ENCODE results near the gene GLRA1. TPM values are rescaled to one million over a fixed set of nuclear protein-coding genes. Genes with fewer than 3 reads are reported as not detected.

Gene GLRA1
- total RNA-seq, 1 donor from 2014 or later: not detected

DNA sequence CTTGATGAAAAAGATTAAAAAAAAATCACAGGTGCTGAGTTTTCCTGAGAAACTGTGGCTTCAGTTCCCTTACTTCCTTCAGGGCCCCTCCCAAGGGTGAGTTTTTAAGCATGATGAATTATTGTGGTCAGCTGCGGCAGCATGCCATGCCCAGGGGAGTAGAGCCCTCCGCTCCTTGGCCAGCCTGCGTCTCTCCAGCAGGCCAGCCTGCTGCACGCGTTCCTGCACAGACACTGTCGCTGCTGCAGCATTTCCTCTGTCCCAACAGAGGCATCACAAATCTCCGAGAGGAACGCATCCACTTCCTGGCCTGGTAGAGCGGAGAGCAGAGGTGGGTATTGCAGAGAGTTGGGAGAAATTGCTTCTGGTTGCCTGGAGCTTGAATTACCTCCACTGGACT, 26.1 kb upstream of the GLRA1 start:
- intact Hi-C loops (cut with DNase I): no loop called here
- no peak for DNase-seq (ENCODE audit: low spot score in 2 of 2)
- H3K27me3 ChIP-seq: no peaks in the 10 kb centered on the region
- TF ChIP-seq, protein P1, sequence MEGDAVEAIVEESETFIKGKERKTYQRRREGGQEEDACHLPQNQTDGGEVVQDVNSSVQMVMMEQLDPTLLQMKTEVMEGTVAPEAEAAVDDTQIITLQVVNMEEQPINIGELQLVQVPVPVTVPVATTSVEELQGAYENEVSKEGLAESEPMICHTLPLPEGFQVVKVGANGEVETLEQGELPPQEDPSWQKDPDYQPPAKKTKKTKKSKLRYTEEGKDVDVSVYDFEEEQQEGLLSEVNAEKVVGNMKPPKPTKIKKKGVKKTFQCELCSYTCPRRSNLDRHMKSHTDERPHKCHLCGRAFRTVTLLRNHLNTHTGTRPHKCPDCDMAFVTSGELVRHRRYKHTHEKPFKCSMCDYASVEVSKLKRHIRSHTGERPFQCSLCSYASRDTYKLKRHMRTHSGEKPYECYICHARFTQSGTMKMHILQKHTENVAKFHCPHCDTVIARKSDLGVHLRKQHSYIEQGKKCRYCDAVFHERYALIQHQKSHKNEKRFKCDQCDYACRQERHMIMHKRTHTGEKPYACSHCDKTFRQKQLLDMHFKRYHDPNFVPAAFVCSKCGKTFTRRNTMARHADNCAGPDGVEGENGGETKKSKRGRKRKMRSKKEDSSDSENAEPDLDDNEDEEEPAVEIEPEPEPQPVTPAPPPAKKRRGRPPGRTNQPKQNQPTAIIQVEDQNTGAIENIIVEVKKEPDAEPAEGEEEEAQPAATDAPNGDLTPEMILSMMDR (IDR thresholded peaks at IDR 0.05): no peak
- H3K36me3 ChIP-seq: no peaks in the 10 kb centered on the region
- H3K4me1 ChIP-seq: no peaks in the 10 kb centered on the region
- no peak overlapping the region for H3K4me3 ChIP-seq
- no peak overlapping the region for H3K27ac ChIP-seq
- H3K9me3 ChIP-seq: no peaks in the 10 kb centered on the region

DNA sequence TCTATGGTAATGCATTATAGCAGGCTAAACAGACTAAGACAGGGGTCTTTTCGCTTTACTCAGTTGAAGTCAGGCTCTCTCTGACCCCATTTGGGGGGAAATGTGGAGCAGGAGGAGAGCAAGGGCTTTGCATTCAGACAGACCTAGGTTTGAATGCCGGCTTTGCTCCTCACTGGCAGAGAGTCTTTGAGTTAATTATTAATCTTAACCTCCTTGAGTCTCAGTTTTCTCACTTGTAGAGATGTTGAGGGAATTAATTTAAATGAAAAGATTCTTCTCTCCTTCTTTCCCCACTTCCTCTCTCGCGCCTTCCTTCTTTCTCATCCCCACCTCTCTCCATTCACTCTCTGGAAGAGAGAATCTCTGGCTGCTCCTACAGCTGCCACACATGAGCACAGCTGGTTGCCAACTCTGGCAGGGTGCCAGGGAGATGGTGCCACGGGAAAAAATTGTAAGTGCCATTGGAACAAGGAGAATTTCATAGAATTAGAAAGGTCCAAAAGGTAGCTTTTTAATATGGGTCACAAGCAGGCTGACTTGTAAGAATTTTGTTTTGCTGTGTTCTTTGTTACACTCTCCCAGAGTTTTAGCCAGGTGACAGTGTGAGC, 25.2 kb upstream of the GLRA1 start:
- Histone ChIP-seq H3K4me3 (no peak overlapping the region), H3K27ac (no peak overlapping the region), H3K36me3 (no peaks in the 10 kb centered on the region), H3K4me1 (no peaks in the 10 kb centered on the region), H3K9me3 (no peaks in the 10 kb centered on the region), H3K27me3 (no peaks in the 10 kb centered on the region)
- intact Hi-C loops (cut with DNase I): no loop called here
- no peak for DNase-seq (ENCODE audit: low spot score in 2 of 2)
- TF ChIP-seq, protein P1 (IDR thresholded peaks at IDR 0.05): no peak

DNA sequence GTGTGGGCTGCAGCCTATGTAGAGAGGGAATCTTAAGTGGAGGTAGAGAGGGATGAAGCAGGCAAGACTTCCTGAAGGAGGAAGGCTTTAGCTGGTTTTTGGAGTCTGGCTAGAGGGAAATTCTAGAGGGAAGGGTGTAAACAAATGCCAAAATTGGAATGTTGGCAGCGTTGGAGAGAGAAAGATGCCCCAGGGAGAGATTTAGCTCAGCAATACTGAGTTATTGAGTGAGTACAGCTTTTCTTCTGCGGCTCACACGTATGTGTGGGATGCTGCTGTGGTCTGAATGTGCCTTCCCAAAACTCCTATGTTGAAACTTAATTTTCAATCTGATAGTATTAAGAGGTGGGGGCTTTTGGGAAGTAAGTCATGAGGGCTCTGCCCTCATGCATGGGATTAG, 24.5 kb upstream of the GLRA1 start:
- H3K27me3 ChIP-seq: no peaks in the 10 kb centered on the region
- no peak overlapping the region for H3K27ac ChIP-seq
- TF ChIP-seq, protein P1 (IDR thresholded peaks at IDR 0.05): no peak
- DNase-seq (ENCODE audit: low spot score in 2 of 2): no peak
- intact Hi-C loops (cut with DNase I): no loop called here
- no peaks in the 10 kb centered on the region for H3K9me3 ChIP-seq
- H3K4me3 ChIP-seq: no peak overlapping the region
- H3K36me3 ChIP-seq: no peaks in the 10 kb centered on the region
- H3K4me1 ChIP-seq: no peaks in the 10 kb centered on the region

DNA sequence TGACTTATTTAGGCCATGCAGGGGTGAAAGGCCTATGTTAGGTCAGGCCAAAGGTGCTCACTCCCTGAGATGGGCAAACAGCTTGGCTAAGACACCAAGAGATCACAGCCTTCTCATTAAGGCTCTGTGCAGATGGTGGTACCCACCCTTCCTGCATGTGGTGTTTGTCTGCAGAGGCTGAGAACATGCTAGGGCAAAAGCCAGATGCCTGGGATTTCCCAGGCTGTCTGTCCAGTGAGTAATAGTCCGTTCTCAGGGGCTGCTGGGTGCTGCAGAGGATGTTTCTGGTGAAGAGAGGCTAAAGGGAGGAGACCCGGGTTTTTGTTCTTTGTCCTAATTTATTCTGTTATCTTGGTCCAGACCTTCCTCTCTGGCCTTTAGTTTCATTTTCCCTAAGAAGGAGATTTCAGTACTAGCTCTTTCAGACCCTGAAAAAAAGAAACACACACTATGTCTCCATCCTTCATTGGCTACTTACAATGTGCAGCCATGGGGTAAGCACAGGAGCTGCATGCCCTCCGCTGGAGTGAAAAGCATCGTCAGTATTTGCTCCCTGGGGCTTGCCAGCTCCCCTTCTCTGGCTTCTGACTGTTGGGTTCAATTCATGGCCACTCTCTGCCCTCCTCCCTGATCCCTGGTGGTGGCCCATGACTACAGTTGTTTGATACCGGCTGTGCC, 23.4 kb upstream of the GLRA1 start:
- Histone ChIP-seq H3K27me3 (no peaks in the 10 kb centered on the region), H3K4me3 (no peak overlapping the region), H3K4me1 (no peaks in the 10 kb centered on the region), H3K9me3 (no peaks in the 10 kb centered on the region), H3K27ac (no peak overlapping the region), H3K36me3 (no peaks in the 10 kb centered on the region)
- TF ChIP-seq, protein P1 (IDR thresholded peaks at IDR 0.05): no peak
- intact Hi-C loops (cut with DNase I): no loop called here
- DNase-seq (ENCODE audit: low spot score in 2 of 2): no peak

DNA sequence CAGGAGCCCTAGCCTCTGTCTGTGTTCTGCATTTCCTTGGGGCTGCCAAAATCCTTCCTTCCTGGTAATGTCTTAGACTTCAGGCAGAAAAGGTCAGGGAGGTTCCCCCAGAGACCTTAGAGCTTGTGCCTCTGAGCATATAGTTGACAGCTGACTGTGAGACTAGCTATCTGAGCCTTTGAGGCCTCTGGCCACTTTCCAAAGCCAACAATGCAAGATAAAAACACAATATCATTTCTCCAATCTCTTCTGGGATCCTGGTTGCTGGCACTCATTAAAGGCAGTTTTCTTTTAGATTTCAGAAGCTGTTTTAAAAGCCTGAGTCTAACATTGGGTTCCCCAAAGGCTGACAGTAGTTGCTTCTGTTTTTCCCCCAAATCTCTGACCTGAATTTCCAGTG, 13.2 kb upstream of the GLRA1 start:
- Histone ChIP-seq H3K4me1 (no peaks in the 10 kb centered on the region), H3K9me3 (no peaks in the 10 kb centered on the region), H3K27ac (no peak overlapping the region), H3K4me3 (no peak overlapping the region), H3K36me3 (no peaks in the 10 kb centered on the region), H3K27me3 (no peaks in the 10 kb centered on the region)
- intact Hi-C loops (cut with DNase I): no loop called here
- DNase-seq (ENCODE audit: low spot score in 2 of 2): no peak
- TF ChIP-seq, protein P1 (IDR thresholded peaks at IDR 0.05): no peak
